ENCODE results near the gene ECHS1. TPM values are rescaled to one million over a fixed set of nuclear protein-coding genes. Genes with fewer than 3 reads are reported as not detected.

The ECHS1 gene
- total and polyA plus RNA-seq, 5 donors from 2014 or later = 16.9 to 91.7 (median 87.8) TPM

- ATAC-seq (ENCODE audit: low read depth in 2 of 2) = no peak
- peaks cover 4% of the 10 kb centered on the region for H3K27me3 Mint-ChIP-seq
- H3K4me3 Mint-ChIP-seq = no peak overlapping the region
- H3K4me1 Mint-ChIP-seq = peaks cover 0 to 4% (median 0%) of the 10 kb centered on the region in 4 donors
- no peaks in the 10 kb centered on the region for H3K9me3 ChIP-seq (ENCODE audit: control insufficient read depth in 2 of 2, low read length in 2 of 2)
- H3K27me3 ChIP-seq (ENCODE audit: control insufficient read depth, insufficient read depth, low read length) = no peaks in the 10 kb centered on the region
- no peaks in the 10 kb centered on the region for H3K36me3 Mint-ChIP-seq
- H3K36me3 ChIP-seq (ENCODE audit: control insufficient read depth, insufficient read depth, low read length) = no peaks in the 10 kb centered on the region
- H3K4me1 ChIP-seq (ENCODE audit: control insufficient read depth, insufficient read depth, low read length, poor library complexity, severe bottlenecking) = peaks cover 32% of the 10 kb centered on the region
- no peak overlapping the region for H3K27ac ChIP-seq (ENCODE audit: insufficient read depth, low read length, poor library complexity, severe bottlenecking)
- no peak overlapping the region for H3K27ac Mint-ChIP-seq
- no peak for DNase-seq
- H3K9me3 Mint-ChIP-seq = no peaks in the 10 kb centered on the region
- H3K4me3 ChIP-seq (ENCODE audit: low read depth, low read length) = no peak overlapping the region
Measured at GRCh38 chr10:133338080-133339071, 34.8 kb downstream of the ECHS1 start.

GRCh38 chr10:133337370-133337725 is 35.8 kb downstream of the ECHS1 start:
- H3K27ac Mint-ChIP-seq = no peak overlapping the region
- no peaks in the 10 kb centered on the region for H3K9me3 Mint-ChIP-seq
- DNase-seq (no peak), ATAC-seq (ENCODE audit: low read depth in 2 of 2) (no peak)
- Histone ChIP-seq H3K27ac (ENCODE audit: insufficient read depth, low read length, poor library complexity, severe bottlenecking) (no peak overlapping the region), H3K36me3 (ENCODE audit: control insufficient read depth, insufficient read depth, low read length) (no peaks in the 10 kb centered on the region), H3K4me1 (ENCODE audit: control insufficient read depth, insufficient read depth, low read length, poor library complexity, severe bottlenecking) (peaks cover 32% of the 10 kb centered on the region), H3K4me3 (ENCODE audit: low read depth, low read length) (peak overlapping the region; percentile 26), H3K9me3 (ENCODE audit: control insufficient read depth in 2 of 2, low read length in 2 of 2) (no peaks in the 10 kb centered on the region), H3K27me3 (ENCODE audit: control insufficient read depth, insufficient read depth, low read length) (no peaks in the 10 kb centered on the region)
- peaks cover 0 to 6% (median 3%) of the 10 kb centered on the region in 4 donors for H3K4me1 Mint-ChIP-seq
- H3K36me3 Mint-ChIP-seq = no peaks in the 10 kb centered on the region
- H3K27me3 Mint-ChIP-seq = peaks cover 11% of the 10 kb centered on the region
- no peak overlapping the region for H3K4me3 Mint-ChIP-seq

- H3K9me3 ChIP-seq (ENCODE audit: control insufficient read depth in 2 of 2, low read length in 2 of 2) = no peaks in the 10 kb centered on the region
- no peaks in the 10 kb centered on the region for H3K9me3 Mint-ChIP-seq
- H3K36me3 Mint-ChIP-seq = no peaks in the 10 kb centered on the region
- peak within 1 kb of the TSS in 3 of 4 donors; percentile 44 to 79 (median 77) for H3K4me3 Mint-ChIP-seq
- H3K36me3 ChIP-seq (ENCODE audit: control insufficient read depth, insufficient read depth, low read length) = no peaks in the 10 kb centered on the region
- peak within 1 kb of the TSS; percentile 26 for H3K4me3 ChIP-seq (ENCODE audit: low read depth, low read length)
- H3K27me3 ChIP-seq (ENCODE audit: control insufficient read depth, insufficient read depth, low read length) = no peaks in the 10 kb centered on the region
- peak within 1 kb of the TSS in 2 of 3 donors; percentile 20 to 74 for H3K27ac Mint-ChIP-seq
- H3K27me3 Mint-ChIP-seq = peaks cover 15% of the 10 kb centered on the region
- peaks cover 32% of the 10 kb centered on the region for H3K4me1 ChIP-seq (ENCODE audit: control insufficient read depth, insufficient read depth, low read length, poor library complexity, severe bottlenecking)
- H3K4me1 Mint-ChIP-seq = peaks cover 0 to 7% (median 3%) of the 10 kb centered on the region in 4 donors
- peak; percentile 65 to 69 for ATAC-seq (ENCODE audit: low read depth in 2 of 2)
- peak; percentile 85 to 91 (median 90) for DNase-seq
- peak within 1 kb of the TSS; percentile 84 for H3K27ac ChIP-seq (ENCODE audit: insufficient read depth, low read length, poor library complexity, severe bottlenecking)
Measured at GRCh38 chr10:133336577-133337369, 36.4 kb downstream of the ECHS1 start, which contains the start of gene CALY. CALY (minus strand) TSS chr10:133336896; CDS start chr10:133328989, 7,907 bp downstream.

GRCh38 chr10:133336118-133336576 is 37.0 kb downstream of the ECHS1 start:
- H3K36me3 Mint-ChIP-seq = no peaks in the 10 kb centered on the region

GRCh38 chr10:133335246-133336117 is 37.7 kb downstream of the ECHS1 start:
- DNase-seq (peak; percentile 71 to 85 (median 85)), ATAC-seq (ENCODE audit: low read depth in 2 of 2) (peak; percentile 25 to 35)
- peaks cover 0 to 13% (median 4%) of the 10 kb centered on the region in 4 donors for H3K4me1 Mint-ChIP-seq
- Histone ChIP-seq H3K36me3 (ENCODE audit: control insufficient read depth, insufficient read depth, low read length) (no peaks in the 10 kb centered on the region), H3K27ac (ENCODE audit: insufficient read depth, low read length, poor library complexity, severe bottlenecking) (peak overlapping the region; percentile 84), H3K9me3 (ENCODE audit: control insufficient read depth in 2 of 2, low read length in 2 of 2) (no peaks in the 10 kb centered on the region), H3K4me3 (ENCODE audit: low read depth, low read length) (no peak overlapping the region), H3K27me3 (ENCODE audit: control insufficient read depth, insufficient read depth, low read length) (no peaks in the 10 kb centered on the region), H3K4me1 (ENCODE audit: control insufficient read depth, insufficient read depth, low read length, poor library complexity, severe bottlenecking) (peaks cover 32% of the 10 kb centered on the region)
- H3K27ac Mint-ChIP-seq = peak overlapping the region in 2 of 3 donors; percentile 32 to 95
- H3K36me3 Mint-ChIP-seq = no peaks in the 10 kb centered on the region
- peaks cover 25% of the 10 kb centered on the region for H3K27me3 Mint-ChIP-seq
- peak overlapping the region; percentile 44 to 91 (median 83) for H3K4me3 Mint-ChIP-seq
- H3K9me3 Mint-ChIP-seq = no peaks in the 10 kb centered on the region

More at GRCh38 chr10:133336118-133336576, 37.0 kb downstream of the ECHS1 start:
- H3K4me3 ChIP-seq (ENCODE audit: low read depth, low read length) = no peak overlapping the region
- peak overlapping the region in 1 of 4 donors; percentile 16 for H3K4me3 Mint-ChIP-seq
- H3K9me3 Mint-ChIP-seq = no peaks in the 10 kb centered on the region
- H3K27ac ChIP-seq (ENCODE audit: insufficient read depth, low read length, poor library complexity, severe bottlenecking) = peak overlapping the region; percentile 84
- H3K4me1 Mint-ChIP-seq = peaks cover 0 to 8% (median 3%) of the 10 kb centered on the region in 4 donors
- peaks cover 18% of the 10 kb centered on the region for H3K27me3 Mint-ChIP-seq
- H3K4me1 ChIP-seq (ENCODE audit: control insufficient read depth, insufficient read depth, low read length, poor library complexity, severe bottlenecking) = peaks cover 32% of the 10 kb centered on the region
- ATAC-seq (ENCODE audit: low read depth in 2 of 2) = no peak
- H3K36me3 ChIP-seq (ENCODE audit: control insufficient read depth, insufficient read depth, low read length) = no peaks in the 10 kb centered on the region
- H3K27me3 ChIP-seq (ENCODE audit: control insufficient read depth, insufficient read depth, low read length) = no peaks in the 10 kb centered on the region
- no peaks in the 10 kb centered on the region for H3K9me3 ChIP-seq (ENCODE audit: control insufficient read depth in 2 of 2, low read length in 2 of 2)
- peak in 1 of 3 donors; percentile 21 for DNase-seq
- no peak overlapping the region for H3K27ac Mint-ChIP-seq

- H3K36me3 Mint-ChIP-seq = no peaks in the 10 kb centered on the region
- Histone ChIP-seq H3K4me3 (ENCODE audit: low read depth, low read length) (no peak overlapping the region), H3K27ac (ENCODE audit: insufficient read depth, low read length, poor library complexity, severe bottlenecking) (peak overlapping the region; percentile 84), H3K4me1 (ENCODE audit: control insufficient read depth, insufficient read depth, low read length, poor library complexity, severe bottlenecking) (peaks cover 36% of the 10 kb centered on the region), H3K36me3 (ENCODE audit: control insufficient read depth, insufficient read depth, low read length) (no peaks in the 10 kb centered on the region), H3K9me3 (ENCODE audit: control insufficient read depth in 2 of 2, low read length in 2 of 2) (no peaks in the 10 kb centered on the region), H3K27me3 (ENCODE audit: control insufficient read depth, insufficient read depth, low read length) (no peaks in the 10 kb centered on the region)
- H3K9me3 Mint-ChIP-seq = no peaks in the 10 kb centered on the region
- no peak for DNase-seq
- peak overlapping the region; percentile 44 to 91 (median 84) for H3K4me3 Mint-ChIP-seq
- H3K4me1 Mint-ChIP-seq = peaks cover 0 to 16% (median 6%) of the 10 kb centered on the region in 4 donors
- ATAC-seq (ENCODE audit: low read depth in 2 of 2) = peak in 1 of 2 donors; percentile 29
- H3K27ac Mint-ChIP-seq = peak overlapping the region; percentile 32 to 96 (median 95)
- peaks cover 25% of the 10 kb centered on the region for H3K27me3 Mint-ChIP-seq
Measured at GRCh38 chr10:133334503-133335245, 38.5 kb downstream of the ECHS1 start.
